HEK293 (cell line): ENCODE measurements around the gene FXYD5.

ENCODE experiments used
- CTCF ChIP-seq: fragments of 450-650 bp; formaldehyde crosslinking; IDR thresholded peaks from 2 replicates; pipeline ENCODE4 v1.5.1; 2016; ENCODE audit warnings: missing biosample characterization, missing genetic modification characterization
- REPIN1 ChIP-seq: fragments of 450-650 bp; formaldehyde crosslinking; IDR thresholded peaks from 2 replicates; pipeline ENCODE4 v1.5.1; 2017; ENCODE audit warnings: missing biosample characterization, missing genetic modification characterization, low read depth
- ZBTB10 ChIP-seq: fragments of 450-650 bp; formaldehyde crosslinking; IDR thresholded peaks from 2 replicates; pipeline ENCODE4 v1.5.1; 2016; ENCODE audit warnings: missing biosample characterization, missing genetic modification characterization
- ZNF280D ChIP-seq: fragments of 450-650 bp; formaldehyde crosslinking; IDR thresholded peaks from 2 replicates; pipeline ENCODE4 v1.5.1; 2016; ENCODE audit warnings: missing biosample characterization, missing genetic modification characterization
- ZNF621 ChIP-seq: fragments of 450-650 bp; formaldehyde crosslinking; IDR thresholded peaks from 2 replicates; pipeline ENCODE4 v1.5.1; 2017; ENCODE audit warnings: missing biosample characterization, missing genetic modification characterization
- ZNF658 ChIP-seq: fragments of 450-650 bp; formaldehyde crosslinking; IDR thresholded peaks from 2 replicates; pipeline ENCODE4; 2016; ENCODE audit warnings: missing biosample characterization, missing genetic modification characterization

GRCh38 chr19:35166100-35167063 lies 11.8 kb downstream of the FXYD5 start:
- TF ChIP-seq ZNF621 (tag by site-specific recombination) (no peak), ZNF280D (tag by site-specific recombination) (no peak), CTCF (tag by site-specific recombination) (no peak), REPIN1 (no peak), ZNF658 (no peak), ZBTB10 (tag by site-specific recombination) (no peak)
